Hepatic stellate cell (primary cell): ENCODE results near the gene KCTD15.

Source experiments
- DNase-seq: peaks from one replicate; pipeline ENCODE4 v3.0.0; 2011; ENCODE audit warnings: low spot score

KCTD15 gene, protein sequence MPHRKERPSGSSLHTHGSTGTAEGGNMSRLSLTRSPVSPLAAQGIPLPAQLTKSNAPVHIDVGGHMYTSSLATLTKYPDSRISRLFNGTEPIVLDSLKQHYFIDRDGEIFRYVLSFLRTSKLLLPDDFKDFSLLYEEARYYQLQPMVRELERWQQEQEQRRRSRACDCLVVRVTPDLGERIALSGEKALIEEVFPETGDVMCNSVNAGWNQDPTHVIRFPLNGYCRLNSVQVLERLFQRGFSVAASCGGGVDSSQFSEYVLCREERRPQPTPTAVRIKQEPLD

DNA sequence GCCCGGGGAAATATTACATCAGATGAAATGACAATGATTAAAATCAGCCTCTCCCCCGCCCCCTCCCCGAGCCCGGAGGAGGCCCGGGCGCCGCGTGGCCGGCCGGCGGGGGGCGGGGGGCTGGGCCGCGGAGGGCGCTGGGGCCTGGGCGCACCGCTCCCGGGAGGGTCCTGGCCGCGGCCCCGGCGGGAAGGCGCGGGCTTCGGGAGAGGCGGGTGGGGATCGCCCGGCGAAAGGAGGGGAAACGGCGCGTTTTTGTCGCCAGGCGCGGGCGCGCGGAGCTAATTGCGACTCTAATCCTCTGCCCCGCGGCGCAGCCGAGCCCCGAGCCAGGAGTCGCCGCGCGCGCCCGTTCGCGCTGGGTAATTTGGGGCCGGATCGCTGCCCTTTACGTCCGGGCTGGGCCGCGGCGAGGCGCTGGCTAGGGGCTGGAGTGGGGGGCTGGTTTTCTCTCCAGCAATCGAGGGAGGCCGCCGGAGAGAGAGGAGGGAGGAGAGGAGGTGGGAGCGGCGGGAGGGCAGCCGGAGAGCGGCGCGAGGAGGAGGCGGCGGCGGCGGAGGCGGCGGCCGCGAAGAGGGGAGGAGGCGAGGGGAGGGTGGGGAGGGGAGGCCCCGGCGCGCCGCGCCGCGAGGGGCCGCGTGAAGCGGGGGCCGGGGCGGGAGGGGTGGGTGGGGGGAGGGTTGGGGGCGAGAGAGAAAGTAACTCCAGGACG lies at the start of gene KCTD15:
Gene KCTD15, plus strand, starts transcription at position 707 of the 712 bp plus-strand sequence. CDS start 3,585 bp downstream, outside the sequence.
- peak; percentile 37 for DNase-seq

DNA sequence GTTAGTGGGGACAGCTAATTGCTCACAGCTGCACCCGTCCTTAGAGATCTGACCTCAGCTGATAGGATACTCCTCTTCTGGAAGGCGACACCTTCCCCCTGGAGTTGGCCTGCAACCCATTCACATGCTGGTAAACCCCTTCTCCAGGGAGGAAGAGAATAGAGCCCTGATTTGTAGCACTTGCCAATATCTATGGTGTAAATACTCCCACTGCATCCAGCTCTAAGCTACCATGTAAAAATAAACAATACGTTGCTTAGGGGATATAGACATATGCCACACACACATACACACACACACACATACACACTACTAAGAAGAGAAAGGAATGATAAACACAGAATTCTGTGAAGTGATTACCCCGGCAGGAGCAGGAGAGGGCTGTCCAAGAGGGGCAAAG lies 49.4 kb upstream of the KCTD15 start:
- no peak for DNase-seq

DNA sequence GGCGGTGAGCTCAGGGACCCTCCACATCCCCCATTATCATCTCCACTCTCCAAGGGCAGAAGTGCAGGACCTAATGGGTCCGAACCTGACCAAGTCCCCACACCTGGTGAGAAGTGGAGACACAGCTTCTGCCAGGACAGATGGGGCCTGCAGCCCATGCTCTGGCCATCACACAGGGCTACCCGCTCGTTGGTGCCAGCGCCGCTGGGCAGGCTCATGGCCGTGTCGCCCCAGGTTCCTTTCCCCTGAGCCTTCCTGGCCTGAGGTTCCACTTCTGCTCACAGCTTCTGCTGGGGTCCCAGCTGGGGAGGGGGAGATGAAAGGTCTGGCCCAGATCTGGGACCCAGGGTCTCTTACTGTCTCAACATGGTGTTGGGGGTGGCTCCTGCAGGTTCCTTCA lies 48.4 kb upstream of the KCTD15 start:
- DNase-seq: no peak

DNA sequence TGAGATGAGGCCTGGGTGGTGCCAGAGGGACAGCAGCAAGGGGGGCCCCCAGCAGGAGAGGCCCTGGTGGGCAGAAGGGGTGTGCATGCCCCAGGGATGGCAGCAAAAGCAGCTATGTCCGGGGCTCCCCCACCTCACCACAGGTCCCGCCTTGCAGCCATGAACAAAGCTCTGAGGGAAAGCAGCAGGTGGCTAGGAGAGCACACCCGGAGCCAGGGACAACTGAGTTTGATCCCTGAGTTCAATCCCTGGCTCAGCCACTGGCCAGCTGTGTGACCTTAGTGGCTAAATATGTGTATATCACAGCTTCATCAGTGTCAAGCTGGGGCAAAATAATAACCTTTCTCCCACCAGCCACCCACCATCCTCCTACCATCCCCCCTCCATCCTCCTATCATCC lies 47.7 kb upstream of the KCTD15 start:
- DNase-seq: no peak

DNA sequence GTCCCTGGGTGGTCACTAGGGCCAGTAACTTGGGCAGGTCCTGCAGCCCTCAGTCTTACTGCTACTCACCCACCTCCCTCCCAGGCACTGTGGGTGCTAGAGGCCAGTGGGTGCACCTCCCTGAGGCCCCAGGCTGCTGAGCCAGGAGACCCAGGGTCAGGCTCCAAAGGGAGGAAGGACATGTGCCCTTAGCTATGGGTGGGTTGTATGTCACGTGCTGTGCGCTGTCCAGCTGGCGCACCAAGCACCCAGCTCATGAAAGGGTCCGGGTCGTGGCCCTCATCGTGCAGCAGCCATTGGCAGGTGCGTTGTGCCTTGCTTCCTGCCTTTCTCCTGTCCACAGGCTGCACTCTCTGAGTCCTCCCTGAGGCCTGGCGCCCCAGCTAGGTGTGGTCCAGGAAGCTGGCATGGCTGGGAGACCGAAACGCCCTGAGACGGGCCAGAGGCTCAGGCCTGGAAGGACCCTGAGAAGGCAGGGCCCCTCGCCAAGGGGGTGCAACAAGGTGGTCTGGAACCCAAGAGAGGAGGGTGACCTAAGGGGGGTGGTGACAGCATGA lies 47.0 kb upstream of the KCTD15 start:
- no peak for DNase-seq

DNA sequence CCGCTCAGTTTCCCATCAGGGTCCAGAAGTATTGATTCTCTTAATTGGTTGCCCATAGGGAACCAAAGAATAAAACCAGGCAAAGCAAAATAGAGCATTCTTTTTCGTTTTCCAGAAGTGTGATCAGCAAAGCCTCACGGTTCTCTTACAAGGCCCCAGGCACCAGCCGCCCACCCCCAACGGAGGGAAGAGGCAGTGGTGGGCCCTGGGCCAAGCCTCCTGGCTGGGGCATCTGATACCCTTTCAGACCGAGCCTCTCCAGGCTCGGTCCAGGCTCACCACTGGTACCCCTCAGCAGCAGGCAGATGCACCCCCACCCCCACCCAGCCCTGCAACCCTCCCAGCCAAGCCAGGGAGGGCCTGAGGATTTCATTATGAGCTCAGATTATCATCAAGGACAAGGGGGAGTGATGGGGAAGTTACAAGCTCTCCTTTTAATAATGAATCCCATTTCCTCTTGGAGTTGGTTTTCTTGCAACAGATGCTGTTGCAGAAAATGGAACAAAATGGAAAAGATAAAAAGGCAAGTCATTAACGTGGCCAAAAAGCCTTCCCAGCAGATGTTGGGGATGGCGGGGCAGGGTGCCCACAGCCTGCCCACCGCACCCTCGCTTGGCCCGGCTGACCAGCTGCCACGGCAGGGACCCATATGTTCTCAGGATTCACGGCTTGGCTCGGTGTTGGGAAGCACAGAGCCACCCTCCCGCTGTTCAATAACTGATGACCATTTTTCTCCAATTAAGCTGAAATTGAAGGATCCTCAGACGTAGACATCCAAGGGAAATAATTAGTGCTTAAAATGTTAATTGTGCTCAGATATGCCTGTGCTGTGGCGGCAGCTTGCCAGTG lies 45.9 kb upstream of the KCTD15 start:
- no peak for DNase-seq

DNA sequence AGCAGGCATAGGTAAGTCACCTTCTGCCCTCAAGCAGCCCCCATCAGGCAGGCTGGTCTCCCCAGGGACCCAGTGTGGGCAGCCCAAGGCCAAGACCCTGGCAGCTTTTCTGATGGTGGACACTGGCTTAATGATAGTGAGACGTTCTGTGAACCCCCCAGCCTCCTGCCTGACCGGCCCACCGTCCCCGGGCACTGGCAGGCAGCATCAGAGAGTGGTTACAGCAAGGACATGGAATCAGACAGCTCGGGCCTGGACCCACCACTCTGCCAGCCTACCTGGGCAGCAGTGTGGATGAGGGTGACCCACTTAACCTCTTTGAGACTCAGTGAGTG lies 45.3 kb upstream of the KCTD15 start:
- no peak for DNase-seq

DNA sequence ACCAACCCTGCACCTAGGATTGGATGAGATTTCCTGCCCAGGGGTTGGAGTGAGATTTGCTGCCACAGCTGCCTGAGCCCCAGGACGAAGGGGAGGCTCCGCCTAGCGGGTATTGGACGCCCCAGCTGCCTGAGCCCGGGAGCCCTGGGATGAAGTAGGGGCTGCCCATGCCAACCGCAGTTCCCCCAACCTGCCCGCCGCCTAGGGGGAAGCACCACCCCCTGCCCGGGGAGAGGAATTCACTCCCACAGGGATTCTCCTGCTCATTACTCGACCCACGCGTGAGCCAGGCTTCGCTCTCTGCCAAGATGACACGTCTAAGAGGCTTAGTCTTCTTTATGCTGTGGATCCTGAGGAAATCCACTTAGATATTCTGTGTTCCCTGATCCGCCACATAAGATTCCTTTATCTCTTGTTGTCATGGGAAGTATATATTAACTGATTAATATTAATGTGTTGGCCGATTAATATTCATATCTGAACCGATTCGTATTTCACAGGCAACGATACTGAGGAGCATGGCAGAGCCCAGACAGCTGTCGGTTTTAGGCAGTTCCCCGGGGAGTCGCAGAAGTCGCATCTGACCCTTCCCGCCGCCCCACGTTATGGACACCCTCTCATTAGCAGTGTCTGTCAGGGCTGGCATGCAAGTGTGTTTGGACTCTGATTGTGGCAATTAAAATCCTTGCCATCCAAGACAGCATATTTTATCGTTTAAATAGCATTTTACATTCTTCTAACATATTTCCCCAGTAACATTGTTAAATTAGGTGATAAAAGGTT lies 44.5 kb upstream of the KCTD15 start:
- no peak for DNase-seq

DNA sequence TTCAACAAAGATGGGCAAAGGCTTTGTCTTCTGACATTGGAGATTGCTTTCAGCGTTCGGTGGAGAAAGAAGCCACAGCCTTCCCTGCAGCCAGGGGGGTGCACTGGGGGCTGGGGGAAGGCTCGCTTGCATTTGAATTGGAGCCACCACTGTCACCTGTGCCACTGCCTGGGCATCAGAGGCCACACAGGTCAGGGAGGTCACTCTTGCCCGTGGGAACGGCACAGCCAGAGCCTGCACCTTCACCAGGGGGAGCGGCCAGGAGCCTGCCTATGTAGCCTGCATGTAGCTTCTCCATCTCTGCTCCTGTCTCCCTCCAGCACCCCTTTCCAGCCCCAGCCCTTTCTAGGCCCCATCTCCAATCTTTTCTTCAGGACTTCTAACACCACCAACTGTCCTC lies 43.7 kb upstream of the KCTD15 start:
- DNase-seq: no peak

DNA sequence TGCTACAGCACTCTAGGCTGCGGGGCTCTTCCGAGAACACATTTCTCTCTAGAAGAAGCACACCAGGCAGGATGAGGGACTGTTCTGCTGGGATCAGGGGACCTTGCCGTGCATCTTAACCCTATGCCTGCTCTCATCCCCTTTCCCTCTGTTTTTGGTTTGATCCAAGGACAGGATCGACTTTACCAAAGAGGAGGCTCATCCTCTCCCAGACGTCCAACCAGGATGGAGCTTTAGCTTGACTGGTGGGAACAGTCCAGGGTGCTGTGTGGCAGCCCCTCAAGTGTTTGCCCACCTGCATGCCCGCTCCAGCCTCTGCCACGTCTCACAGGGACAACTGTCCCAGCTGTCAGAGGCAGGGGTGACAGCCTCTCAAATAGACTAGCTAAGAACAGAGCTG lies 42.3 kb upstream of the KCTD15 start:
- no peak for DNase-seq

DNA sequence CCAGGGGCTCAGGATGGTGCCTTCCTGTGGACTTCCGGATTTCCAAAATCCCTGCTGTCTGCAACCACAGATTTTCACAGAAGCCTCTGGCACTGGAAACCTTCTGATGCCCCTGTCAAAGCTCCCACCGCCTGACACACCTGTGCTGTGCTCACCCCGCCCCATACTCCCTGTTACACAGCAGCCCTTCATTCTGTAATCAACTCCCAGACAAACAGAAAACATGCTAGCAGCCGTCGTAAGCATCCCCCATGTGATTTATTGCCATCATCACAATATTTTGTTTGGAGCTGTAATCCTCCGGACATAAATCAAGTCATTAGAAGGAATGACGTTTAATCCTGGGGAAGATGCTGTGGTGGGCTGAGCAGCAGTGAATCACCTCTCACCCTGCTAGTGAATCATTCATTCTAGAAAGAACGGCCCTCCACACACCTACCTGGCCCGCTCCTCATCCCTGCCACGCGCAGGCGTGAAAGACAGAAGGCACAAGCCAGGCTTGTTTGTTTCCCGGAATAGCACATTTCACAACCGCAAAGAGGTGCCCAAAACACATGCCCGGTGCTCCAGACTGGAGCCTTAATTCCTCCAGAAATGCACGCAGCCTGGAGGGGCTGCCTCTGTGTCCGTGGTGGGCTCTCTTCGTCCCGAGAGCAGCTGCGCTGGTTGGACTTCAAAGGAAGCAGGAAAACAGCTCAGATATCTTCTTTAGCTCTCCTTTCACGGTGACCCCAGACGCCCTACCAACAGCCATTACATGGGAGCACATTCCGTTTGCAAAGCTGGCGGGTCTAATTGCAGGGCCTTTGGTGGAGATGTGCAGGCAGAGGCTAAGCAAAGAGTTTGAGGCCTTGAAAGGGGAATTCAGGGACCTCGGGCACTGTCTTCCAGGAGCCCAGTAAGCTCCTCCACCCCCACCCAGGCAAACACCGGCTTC lies 41.3 kb upstream of the KCTD15 start:
- DNase-seq: no peak

DNA sequence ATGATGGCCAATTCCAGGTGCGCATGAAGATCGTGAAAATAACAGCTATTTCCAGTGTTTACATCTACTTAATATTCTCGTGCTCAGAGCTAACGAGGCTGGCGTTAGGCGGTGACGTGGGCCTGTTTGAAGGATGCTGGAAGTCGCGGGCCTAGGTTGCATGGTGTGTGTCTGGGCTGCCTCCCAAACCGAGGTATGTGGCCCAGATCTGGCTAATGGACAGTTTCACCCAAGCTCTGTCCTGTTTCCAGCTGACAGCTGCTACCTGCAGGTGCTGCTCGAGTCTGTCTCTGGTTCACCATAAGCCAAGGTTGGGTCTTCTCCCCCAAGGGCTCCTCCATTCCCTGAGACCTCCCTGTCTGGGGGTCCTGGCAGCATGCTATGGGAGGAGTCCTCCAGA lies 40.5 kb upstream of the KCTD15 start:
- DNase-seq: no peak

DNA sequence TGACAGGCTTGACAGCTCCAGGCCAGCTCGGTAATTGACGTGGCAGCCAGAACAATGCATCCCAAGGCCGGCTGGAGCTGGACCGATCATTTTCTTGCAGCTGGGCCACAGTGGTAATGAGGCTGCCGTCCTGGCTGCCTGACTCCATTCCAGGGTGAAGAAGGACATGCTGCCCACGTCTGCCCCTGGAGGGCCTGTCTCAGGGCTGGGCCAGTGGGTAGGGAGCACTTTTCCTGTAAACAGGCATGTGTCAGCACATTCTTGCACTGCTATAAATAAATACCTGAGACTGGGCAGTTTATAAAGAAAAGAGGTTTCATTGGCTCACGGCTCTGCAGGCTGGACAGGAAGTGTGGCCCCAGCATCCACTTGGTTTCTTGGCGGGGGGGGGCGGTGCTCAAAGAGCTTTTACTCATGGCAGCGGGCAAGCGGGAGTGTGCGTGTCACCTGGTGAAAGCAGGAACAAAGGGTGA lies 38.1 kb upstream of the KCTD15 start:
- DNase-seq: no peak

DNA sequence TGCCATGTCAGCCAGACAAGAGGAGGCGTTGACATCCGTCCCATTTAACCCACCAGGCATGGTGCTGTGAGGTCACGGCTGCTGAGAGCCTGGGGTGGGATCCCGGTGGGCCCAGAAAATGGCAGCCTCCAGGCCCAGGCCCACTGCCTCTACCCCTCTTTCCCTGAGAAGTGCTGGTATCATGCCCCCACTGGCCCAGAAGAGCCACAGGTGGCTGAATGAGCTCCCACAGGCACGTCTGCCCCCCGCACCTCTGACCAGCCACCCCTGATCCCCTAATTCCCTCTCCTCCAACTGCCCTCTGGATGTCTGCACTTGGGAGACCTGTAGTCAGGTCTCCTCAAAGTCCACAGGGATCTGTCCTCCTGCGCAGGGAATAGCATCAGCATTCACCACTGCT lies 37.3 kb upstream of the KCTD15 start:
- DNase-seq: no peak

DNA sequence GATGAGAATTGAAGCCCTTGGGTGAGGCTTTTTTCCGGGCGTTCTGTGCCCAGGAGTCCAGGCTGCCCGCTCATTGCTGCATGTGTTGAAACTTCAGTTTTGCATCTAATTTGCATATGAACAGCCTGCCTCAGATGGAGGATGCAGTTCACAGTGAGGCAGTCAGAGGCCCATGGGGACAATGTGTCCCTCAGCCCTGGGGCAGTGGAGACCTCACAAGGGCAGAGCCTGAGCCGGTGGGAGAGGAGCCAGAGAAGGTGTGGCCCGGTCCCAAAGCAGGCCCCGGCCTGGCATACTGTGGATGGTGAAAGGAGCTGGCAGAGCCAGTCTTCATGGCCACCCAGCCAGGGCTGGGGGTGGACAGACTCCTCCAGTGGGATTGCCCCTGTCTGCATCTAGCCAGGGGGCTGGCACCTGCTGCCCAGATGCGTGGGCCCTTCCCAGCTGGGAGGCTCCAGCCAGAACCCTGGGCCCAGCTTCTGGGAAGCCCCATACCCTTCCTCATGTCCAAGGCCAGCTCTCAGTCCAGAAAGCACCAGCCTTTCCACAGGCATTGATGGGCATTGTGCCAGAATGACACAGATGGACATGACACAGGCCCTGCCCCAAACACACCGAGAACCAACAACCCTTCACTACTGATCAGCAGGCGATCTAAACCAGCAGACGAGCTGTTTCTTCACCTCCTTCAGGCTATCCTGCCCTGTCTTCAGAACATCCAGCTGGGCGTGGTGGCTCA lies 32.9 kb upstream of the KCTD15 start:
- no peak for DNase-seq

DNA sequence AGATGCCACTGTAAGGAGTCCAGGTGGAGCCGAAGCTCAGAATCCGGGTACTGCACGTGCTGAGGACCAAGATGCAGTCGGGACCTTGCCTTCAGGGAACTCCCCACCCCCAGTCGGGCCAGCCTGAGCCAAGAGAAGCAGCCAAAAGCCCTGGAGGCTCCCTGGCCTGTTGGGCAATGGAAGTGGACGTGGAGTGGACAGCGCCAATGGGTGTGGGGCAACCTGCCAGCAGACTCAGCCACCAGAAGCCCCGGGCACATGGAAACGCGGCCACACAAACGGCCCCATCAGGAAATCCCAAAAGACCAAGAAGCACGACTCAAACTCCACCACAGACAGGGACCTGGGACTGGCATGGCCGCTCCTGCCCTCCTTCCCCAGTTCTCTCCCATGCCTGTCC lies 30.0 kb upstream of the KCTD15 start:
- DNase-seq: no peak

DNA sequence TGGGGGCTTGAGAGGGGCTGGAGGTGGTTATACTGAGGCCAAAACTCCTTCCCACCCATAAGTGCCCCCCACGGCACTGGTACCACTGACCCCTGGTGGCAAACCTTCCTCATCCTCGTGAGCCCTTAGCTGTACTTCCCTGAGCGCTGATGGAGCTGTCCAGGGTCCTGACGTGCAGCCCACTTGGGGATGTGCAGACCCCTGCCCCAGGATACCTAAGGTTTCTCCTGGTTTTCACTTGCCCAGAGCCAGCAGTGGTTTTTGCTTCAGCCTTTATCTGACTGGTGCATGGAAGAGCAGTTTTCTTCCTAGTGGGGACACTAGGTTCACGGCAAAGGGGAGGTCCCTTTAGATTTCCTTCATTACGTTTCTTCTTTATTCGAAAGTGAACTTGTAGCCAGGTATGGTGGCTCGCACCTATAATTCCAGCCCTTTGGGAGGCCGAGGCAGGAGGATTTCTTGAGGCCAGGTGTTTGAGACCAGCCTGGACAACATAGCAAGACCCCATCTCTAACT lies 28.7 kb upstream of the KCTD15 start:
- no peak for DNase-seq

DNA sequence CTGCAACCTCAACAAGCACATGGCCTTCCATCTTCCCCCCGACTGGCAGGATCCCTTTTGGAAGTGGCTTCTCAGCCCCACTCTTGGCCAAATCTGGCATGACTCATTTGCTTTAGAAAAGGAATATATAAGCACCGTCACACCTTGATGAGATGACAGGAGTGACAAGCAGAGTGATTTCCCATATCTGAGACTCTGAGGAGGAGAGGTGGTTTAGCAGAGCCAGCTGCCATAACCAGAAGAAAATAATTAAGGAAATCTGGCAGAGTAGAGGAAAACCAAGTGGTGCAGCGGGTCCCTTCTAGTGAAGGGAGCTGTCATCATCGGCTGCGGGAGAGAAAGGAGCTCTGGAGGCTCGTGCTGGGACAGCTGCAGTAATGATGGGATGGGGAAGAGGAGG lies 27.5 kb upstream of the KCTD15 start:
- DNase-seq: no peak

DNA sequence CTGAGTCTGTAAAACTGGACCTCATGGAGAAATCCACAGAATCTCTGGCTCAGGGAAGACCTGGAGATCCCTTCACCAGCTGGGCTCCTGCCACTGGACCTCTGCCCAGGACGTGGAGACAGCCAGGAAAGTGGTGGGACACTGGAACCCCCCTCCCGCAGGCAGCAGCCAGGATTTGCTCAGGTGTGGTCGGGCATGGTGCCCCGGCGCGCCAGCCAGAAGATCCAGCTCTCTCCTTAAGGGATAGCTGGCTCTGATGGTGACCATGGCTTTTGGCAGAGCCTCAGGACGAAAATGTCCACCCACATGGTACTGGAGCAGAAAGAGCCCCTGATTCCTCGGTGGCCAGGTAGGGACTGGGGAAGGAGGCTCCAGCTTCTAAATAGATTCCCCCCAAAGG lies 26.6 kb upstream of the KCTD15 start:
- DNase-seq: no peak
